NCI-H128 (cell line): ENCODE measurements around the gene PCGF3.
"Not testable (repeated sequence)": the region's sequence is repeated elsewhere in the genome, so short reads cannot be mapped to it uniquely, and the experiment has no call there.

Source experiments
- DNase-seq: peaks from one replicate; lab custom pipeline; 2025; ENCODE audit not compliant: unreplicated experiment; lab: John Stamatoyannopoulos, UW

The PCGF3 gene

DNA sequence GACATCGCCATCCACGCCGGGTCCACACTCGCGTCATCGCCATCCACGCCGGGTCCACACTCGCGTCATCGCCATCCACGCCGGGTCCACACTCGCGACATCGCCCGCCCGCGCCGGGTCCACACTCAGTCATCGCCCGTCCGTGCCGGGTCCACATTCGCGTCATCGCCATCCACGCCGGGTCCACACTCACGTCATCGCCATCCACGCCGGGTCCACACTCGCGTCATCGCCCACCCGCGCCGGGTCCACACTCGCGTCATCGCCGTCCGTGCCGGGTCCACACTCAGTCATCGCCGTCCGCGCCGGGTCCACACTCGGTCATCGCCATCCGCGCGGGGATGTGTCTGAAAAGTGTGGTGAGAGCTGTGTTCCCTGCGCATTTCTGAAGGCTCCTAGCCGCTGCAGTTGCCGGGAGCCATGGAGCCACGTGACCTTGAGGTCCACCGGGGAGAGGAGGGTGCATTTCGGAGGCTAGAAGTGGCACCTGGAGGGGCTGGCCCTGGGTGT is 17.3 kb downstream of the PCGF3 start:
- DNase-seq, result no peak

DNA sequence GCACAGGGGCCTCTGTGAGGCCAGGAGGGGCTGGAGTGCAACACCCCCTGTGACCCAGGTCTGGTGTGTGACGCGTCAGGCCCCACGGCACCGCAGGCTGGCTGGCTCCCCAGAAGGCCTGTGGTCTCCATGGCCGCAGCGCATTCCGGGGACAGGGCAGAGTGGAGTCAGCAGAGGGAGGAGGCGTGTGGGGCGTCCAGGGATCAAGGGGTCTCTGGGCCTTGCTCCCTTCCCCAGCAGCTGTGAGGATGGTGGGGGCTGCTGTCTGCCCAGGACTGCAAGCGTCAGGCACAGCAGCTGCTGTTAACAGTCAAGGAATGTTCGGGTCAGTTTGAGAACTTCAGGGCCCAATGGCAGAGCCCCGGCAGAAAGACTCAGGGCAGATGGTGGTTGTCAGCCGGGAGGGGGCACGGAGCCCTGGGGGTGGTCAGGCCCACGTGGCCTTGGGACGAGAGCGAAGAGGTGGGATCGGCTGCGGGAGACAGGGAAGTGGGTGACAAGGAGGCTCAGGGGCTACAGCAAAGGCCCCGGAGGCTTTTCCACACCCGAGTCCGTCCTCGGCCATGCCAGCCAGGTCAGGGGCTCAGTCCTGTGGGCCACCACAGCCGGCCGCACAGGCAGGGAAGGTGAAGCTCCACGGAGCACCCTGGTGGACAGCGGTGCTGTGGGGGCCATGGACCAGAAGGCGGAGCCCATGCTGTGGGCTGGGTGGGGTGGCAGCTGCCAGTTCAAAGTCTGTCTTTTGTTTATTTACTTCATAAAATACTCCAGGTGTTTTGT is 18.3 kb downstream of the PCGF3 start:
- DNase-seq, result no peak

DNA sequence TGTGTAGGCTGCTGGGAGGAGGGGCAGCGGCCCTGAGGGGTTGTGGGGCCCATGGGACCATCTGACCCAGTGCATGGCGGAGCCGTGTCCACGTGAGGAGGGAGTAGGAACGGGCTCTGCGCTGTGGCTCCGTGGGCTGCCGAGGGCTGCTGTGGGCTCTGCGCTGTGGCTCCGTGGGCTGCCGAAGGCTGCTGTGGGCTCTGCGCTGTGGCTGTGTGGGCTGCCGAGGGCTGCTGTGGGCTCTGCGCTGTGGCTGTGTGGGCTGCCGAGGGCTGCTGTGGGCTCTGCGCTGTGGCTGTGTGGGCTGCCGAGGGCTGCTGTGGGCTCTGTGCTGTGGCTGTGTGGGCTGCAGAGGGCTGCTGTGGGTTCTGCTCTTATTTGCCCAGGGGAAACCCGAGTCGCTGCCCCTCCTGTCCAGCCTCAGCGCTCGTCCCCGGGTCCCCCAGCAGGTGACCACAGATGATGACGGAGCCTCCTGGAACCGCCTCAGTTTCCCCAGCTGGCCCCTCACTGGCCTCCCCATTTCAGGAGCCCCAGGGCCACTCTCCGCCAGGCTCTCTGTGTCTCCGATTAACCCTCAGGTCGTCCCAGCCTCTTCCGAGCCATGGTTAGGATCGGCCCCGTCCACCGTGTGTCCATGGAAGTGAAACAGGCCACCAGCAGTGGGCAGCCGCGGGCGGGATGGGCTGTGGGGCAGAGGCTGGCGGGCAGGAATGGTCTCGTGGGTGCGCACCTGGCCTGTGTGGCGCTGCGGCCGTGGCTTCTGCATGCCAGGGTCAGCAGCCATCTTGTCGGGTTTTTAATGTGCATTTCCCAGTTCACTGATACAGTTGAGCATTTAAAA is 20.0 kb downstream of the PCGF3 start:
- DNase-seq, result no peak

DNA sequence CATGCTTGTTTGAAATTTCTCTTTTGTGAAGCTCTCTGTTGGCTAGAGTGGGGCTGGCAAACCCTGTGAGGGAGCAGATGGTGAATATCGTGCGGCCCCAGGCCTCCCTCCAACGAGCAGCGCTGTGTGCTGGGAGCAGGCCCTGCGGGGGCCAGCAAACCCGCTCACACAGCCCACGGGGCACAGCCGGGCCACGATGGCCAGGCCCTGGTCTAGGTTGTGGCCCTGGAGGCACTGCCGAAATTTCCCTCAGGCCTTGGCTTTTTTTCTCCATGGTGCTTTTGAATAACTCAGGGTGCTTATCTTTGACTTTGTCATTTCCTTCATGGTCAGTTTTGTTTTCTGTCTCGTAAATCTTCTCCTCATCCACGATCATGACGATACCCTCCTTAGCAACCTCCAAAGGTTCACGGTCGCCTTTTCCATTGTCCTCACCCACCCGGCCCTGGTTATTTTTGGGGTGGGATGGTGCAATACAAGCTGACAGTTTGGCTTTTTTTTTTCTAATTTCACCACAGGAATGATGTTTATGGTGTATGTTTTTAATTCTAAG is 20.7 kb downstream of the PCGF3 start:
- no peak for DNase-seq

DNA sequence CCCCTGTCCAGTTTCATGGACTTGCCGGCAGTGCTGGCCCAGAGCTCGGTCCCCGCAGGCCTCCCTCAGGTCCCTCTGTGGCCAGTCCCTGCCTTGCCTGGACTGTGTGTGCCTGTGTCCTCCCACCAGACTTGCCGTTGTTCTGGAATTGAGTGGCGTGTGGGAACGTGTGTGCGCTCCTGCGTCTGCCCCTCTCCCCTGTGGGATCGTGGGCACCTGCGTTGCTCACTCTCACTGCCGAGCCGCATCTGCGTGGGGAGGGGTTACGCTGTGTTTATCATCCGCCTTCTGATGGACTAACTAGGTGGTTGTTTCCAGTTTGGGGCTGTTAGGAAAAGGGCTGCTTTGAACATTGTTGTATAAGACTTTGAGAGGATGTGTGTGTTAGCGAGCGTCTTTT is 21.2 kb downstream of the PCGF3 start:
- no peak for DNase-seq

DNA sequence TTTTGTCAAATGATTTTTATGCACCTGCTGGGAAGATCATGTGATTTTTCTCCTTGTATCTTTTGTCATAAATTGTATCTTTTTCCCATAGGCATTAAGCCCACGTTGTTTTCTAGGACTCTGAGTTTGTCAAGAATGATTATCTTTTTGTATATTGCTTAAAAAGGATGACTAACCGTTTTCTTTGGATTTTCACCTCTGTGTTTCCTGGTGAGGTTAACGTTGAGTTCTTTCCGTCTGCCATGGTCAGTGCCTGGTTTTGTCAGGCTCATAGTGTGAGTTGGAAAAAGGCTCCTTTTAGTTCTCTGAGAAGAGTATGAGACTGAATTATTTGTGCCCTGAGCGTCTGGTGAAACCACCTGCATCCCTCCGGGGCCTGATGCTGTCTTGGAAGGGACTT is 21.9 kb downstream of the PCGF3 start:
- DNase-seq, result no peak

DNA sequence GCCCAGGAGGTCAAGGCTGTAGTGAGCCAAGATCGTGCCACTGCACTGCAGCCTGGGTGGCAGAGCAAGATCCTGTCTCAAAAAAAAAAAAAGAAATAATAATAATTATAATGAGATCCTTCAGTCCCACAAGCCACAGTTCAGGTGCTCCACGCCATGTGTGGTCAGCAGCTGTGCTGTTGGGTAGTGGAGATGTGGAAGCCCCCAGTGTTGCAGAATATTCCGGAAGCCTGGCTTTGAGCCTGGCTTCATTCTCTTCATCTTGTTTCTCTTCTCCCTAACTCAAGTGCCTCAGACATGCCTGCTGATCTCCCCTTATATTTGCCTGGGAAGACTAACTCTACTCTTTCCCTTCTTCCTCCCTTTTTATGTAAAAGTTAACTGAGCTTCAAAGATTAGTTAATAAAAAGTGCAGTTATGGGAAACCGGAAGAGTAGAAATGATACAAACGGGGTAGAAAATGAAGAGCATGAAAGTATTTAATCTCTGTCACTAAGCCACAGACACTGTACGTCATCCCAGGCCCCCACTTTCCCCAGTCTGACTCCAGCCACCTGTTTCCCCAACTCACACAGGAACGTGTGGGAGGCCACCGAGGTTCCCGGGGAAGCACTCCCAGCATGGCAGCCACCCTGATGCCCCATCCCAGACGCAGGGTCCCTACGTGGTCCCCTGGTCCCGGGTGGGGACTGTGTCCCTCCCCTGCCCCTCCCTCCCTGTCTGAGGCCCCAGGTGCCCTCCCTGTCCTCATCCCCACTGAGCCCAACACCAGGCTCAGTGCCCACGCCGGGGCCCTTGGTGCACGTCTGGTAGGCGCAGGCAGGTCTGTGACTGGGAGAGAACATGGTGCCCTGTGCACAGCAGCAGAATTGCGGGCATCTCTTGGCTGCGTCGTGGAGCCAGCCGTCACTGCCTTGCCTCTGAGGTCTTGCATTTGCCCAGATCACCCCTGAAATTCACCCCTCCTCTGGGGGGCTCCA is 24.0 kb downstream of the PCGF3 start:
- no peak for DNase-seq

DNA sequence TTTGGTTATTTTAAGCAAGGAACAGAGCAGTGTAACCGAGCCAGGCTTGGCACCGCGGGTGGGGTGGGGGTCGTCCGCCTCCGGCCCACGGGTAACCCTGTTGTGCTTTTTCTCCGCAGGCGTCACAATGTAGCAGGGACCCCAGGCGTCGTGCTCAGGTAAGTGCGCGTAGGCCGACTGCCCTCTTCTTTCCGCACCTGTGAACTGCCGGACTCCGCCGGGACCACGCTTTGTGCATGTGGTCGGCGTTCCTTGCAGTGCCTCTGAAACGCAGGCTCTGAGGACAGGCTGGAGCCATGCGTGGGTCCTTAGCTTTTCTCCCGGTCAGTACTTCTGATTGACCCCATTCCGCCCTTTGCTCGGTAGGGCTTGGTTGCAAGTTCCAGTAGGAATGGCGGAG is 24.9 kb downstream of the PCGF3 start:
- DNase-seq, result no peak

DNA sequence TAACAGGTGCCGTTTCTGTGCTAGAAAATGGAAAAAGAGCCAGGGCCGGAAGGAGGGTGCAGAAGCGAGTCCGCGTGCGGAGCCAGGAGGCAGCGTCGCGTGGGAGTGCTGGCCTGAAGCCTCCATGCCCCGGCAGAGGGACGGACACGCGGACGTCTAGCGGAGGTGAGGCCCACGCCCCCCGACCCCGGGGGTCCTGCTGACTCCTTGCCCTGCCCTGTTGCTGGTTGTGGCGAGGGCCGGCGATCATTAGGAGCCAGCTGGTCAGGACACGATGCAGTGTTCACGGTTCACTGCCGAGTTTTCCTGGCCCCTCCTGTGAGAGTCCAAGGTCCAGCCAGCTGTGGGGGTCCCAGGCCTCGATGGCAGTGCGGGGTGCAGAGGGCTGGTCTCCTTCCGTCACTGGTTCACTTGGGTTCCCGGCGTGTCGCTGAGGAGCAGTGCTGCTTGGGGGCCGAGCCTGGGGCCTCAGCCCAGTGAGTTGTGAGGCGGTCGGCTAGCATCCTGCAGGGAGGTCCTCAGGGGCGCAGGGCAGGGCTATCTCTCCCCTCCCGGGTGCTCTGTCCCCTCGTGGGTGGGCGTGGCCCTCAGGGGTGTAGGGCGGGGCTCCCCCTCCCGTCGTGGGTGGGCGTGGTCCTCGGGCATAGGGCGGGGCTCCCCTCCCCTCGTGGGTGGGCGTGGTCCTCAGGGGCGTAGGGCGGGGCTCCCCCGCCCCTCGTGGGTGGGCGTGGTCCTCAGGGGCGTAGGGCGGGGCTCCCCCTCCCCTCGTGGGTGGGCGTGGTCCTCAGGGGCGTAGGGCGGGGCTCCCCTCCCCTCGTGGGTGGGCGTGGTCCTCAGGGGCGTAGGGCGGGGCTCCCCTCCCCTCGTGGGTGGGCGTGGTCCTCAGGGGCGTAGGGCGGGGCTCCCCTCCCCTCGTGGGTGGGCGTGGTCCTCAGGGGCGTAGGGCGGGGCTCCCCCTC is 25.6 kb downstream of the PCGF3 start:
- not testable (repeated sequence) for DNase-seq

DNA sequence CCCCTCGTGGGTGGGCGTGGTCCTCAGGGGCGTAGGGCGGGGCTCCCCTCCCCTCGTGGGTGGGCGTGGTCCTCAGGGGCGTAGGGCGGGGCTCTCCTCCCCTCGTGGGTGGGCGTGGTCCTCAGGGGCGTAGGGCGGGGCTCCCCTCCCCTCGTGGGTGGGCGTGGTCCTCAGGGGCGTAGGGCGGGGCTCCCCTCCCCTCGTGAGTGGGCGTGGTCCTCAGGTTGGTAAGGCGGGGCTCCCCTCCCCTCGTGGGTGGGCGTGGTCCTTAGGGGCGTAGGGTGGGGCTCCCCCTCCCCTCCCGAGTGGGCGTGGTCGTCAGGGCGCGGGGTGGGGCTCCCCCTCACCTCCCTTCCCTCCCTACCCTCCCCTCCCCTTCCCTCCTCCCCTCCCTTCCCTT is 26.3 kb downstream of the PCGF3 start:
- DNase-seq, result not testable (repeated sequence)

DNA sequence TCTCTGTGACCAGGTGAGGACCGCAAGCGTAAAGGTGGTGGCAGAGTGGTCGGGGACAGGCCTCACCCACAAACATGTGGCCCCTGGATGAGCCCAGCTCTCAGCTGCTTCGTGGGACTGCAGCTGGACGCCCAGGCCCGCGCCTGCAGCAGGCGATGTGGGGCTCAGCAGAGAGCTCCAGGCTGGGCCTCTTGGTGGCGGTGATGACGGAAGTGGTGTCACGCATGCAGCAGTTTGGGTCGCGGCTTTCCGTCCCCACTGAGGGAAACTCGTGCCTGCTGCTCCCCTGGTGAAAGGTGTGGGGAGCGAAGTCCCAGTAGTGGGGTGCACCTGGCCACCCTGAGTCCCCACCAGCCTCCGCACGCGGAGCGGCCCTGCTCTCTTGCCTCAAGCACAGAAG is 26.9 kb downstream of the PCGF3 start:
- DNase-seq, result no peak

DNA sequence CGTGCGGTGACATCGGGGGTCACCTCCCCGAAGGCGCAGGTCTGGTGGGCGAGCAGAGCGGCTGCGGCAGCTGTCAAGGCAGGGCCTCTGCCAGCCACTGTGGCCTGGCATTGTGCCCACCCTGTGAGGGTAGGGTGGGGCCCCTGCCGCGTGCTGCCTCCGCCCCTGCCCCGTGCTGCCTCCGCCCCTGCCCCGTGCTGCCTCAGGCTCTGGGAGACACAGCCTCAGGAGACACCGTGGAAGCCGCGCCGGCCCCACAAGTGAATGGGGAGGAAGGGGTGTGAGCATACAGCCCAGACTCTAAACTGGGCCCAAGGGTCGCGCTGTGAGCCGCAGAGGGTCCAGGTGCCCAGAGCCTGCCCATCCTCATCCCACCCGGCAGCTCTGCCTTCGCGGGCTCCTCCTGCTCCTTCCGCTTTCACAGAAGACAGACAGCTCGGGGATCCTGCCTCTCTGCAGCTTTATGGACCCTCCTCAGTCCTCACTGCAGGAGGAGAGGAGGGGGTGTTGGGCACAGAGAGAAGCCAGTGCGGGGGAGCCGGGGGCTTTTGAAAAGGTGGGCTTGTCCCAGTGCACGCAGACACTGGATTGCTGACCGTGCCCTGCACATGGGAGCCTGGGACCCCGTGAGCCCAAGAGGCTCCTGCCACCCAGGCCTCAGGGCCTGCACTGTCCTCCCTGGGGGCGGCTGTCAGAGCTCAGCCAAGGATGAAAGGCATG is 27.4 kb downstream of the PCGF3 start:
- no peak for DNase-seq

DNA sequence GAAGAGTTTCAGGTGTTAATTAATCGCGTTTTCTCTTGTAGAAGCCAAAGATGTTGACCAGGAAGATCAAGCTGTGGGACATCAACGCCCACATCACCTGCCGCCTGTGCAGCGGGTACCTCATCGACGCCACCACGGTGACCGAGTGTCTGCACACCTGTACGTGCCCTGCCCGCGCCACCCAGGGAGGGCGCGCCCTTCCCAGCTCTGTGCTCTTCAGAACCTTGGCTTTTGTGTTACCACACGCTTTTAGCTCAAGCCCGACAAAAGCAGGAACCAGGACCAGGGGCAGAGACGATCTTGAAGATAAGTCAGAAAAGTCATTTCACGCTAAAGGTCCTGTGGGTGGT is 28.0 kb downstream of the PCGF3 start:
- no peak for DNase-seq

DNA sequence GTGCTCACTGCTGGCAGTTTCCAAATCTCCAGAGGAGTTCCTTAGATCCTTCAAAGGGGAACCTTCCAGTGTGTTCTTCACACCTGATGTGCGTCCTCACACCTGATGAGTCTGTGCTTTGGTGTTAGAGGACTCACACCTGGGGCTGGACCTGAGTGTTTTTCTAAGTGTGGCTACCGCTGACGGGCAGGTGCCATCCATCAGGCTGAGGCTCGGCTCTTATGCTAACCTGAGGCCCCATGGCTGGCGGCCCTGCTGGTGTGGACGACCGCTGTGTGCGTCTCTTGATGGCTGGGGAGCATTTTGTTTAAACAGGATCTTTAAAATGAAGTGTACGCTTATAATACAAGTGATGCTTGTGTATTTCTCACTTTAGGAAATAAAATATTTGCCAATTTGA is 28.4 kb downstream of the PCGF3 start:
- DNase-seq, result no peak

DNA sequence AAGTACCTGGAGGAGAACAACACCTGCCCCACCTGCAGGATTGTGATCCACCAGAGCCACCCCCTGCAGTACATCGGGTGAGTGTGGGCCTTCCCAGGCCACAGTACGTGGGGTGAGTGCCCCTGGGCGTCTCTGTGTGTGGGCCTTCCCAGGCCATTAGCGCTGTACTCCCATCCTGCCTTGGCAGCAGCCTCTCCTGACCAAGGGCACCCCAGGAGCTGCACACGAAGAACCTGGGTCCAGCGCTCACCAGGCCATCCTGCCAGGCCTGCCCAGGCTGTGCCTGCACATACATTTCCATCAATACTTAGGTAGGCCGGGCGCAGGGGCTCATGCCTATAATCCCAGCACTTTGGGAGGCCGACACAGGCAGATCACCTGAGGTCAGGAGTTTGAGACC is 29.3 kb downstream of the PCGF3 start:
- DNase-seq, result no peak

DNA sequence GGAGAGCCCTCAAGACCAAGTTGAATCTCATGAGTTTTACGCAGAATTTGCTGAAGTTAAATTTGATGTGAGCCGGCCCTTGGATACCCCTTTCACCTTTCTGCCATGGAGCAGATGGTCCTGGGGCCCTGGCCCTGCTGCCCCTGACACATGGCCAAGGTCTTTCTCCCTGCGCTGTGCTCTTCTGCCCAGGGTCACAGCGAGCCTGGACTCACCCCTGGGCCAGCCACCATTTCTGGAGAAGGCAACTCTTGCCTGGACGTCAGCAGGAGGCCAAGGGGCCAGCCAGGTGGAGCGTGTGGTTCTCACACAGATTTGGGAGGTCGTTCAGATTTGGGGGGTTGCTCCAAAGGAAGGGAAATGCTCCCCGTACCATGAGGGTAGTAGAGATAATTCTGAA is 30.0 kb downstream of the PCGF3 start:
- DNase-seq, result no peak

DNA sequence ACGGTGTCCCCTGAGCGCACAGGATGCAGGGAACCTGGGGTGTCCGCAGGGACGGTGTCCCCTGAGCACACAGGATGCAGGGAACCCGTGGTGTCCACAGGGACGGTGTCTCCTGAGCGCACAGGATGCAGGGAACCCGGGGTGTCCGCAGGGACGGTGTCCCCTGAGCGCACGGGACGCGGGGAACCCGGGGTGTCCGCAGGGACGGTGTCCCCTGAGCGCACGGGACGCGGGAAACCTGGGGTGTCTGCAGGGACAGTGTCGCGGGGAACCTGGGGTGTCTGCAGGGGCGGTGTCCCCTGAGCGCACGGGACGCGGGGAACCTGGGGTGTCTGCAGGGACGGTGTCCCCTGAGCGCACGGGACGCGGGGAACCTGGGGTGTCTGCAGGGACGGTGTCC is 30.9 kb downstream of the PCGF3 start:
- DNase-seq, result not testable (repeated sequence)

DNA sequence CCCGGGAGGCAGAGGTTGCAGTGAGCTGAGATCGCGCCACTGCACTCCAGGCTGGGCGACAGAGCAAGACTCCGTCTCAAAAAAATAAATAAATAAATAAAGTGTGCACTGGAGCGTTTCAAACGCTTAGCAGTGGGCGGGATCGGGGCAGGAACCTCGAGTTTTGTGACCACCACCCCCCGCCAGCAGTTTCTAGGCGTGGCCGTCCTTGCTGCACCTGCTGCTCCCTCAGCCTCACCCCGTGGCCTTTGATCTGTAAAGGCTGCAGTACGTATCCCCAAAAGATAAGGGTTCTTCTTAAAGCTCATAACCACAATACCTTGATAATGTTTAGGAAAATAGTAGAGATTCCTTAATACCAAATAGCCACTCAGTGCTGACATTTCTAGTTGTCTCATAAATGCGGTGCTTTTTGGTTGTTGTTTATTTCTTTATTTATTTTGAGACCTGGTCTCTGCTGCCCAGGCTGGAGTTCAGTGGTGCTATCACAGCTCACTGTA is 33.2 kb downstream of the PCGF3 start:
- no peak for DNase-seq

DNA sequence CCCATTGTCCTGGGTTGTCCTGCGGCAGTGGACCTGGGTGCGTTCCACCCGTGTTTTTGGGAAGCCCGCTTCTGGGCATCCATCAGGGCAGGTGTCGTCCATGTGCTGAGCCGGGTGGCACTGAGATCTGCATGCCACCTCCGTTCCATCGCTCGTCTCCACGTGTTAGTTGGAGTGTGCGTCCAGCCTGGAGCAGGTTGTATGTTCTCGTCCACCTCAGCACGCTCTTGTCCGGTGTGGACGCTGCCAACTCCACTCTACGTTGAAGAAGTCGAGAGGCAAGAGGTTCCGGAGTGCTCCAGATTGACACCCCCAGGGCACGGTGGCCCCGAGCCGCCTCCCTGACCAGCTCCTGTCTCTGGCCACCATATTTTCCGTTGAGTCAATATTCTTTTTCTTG is 33.9 kb downstream of the PCGF3 start:
- DNase-seq, result no peak
